GM10266 (cell line): ENCODE results near the gene SGPP2.

Experiments used
- DNase-seq: peaks from one replicate; pipeline ENCODE4 v3.0.0; 2012; ENCODE audit errors: extremely low spot score
- CTCF ChIP-seq: IDR thresholded peaks from 2 replicates; pipeline ENCODE4 v1.5.1; 2012; ENCODE audit warnings: mild to moderate bottlenecking, low read depth; ENCODE audit not compliant: control insufficient read depth, insufficient read depth; ENCODE audit errors: missing control alignments

Gene SGPP2

GRCh38 chr2:222418739-222419138 is 5.6 kb upstream of the SGPP2 start:
- DNase-seq = no peak
- no peak for TF ChIP-seq CTCF

- no peak for DNase-seq
- no peak for TF ChIP-seq CTCF
These were observed 3.8 kb upstream of the SGPP2 start for GRCh38 chr2:222420508-222420907.

GRCh38 chr2:222421626-222422025 is 2.7 kb upstream of the SGPP2 start:
- TF ChIP-seq CTCF = no peak
- no peak for DNase-seq

GRCh38 chr2:222423186-222423585 is 1.2 kb upstream of the SGPP2 start:
- no peak for DNase-seq
- no peak for TF ChIP-seq CTCF

- peak; percentile 83 for DNase-seq
- TF ChIP-seq CTCF = no peak
These were observed 589 bp upstream of the SGPP2 start for GRCh38 chr2:222423632-222424275.

GRCh38 chr2:222424729-222425671 is 657 bp downstream of the SGPP2 start:
- no peak for TF ChIP-seq CTCF
- DNase-seq = peak; percentile 70
